HG02642 (cell line): ENCODE results near the gene GPR25.

Experiments used
- ATAC-seq: cut with Tn5 transposase; IDR thresholded peaks from one replicate; pipeline ENCODE4 v1.9.1; 2021; ENCODE audit warnings: mild to moderate bottlenecking; ENCODE audit not compliant: unreplicated experiment, poor library complexity

Gene GPR25

DNA sequence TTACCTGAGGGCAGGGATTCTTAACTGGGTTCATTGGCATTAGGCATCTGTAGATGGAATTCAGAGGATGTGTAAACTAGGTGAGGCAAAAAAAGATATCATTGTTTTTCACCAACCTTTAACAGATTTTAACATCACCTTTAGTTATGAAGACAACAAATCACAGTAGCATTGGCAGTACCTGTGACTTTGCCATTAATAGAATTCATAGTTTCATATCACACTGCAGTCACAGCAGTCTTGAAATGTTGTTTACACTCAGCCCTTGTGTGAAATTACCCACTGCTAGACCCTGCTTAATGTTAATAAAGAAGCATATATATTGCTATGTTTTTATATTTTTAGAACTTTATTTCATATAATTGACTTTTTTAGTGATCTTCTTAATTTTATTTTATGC is 20.2 kb downstream of the GPR25 start:
- no peak for ATAC-seq

DNA sequence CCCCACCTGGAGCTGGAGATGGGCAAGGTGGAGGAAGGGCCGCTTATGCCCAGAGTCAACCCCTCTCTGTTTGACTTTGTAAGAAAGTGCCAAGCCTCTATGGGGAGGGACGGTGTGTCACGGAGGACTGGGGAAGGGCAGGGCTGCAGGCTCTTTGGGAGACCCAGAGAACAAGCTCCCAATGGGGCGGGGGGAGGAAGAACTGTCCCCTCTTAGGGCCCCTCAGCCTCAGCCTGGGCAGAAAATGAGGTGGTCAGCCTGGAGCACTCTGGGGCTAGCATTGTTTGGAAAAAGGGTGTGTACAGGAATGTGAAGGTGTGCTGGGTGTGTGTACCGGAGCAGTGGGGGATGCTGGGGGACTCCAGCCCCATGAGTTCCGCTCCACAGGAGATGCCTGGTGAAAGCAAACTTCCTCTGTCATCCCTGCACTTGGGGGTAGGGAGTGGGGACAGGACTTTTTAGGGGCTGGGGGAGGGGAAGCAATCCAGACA is 20.7 kb downstream of the GPR25 start:
- ATAC-seq, result no peak

DNA sequence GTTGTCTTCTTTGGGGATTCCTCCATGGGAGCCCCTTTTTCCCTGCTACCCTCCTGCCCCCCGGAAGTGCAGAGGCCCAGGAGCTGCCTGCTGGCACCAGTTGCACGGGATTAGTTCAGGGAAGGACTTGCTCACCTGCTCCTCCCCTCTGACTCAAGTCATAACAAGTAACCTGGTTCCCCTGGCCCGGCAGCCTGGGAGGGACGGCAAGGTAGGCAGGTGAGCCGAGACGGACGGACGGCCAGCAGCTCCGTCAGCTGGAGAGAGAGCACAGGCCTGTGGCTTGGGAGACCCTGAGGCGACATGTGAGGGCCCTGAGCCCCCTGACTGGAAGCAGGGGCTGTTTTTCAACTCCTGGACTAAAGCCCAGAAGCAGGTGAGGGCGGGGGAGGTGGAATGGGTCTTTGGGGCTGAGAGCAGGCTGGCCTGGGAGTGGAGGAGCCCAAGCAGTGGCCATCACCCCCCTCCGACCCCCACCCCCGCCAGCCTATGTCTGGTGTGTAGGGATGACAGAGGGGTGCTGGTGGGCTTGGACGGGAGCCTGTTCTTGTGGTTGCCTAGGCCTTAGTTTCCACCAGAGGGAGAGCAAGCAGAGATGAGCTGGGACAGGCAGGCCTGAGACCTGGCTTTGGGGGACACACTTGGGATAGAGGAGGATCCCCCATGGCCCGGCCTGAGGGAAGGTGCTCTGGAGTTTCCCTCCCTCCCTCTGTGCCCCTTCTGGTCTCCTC is 22.1 kb downstream of the GPR25 start, which contains the start of gene INAVA:
Gene INAVA (plus strand): TSS at position 189 of the 731 bp plus-strand sequence. CDS start 3,501 bp downstream, outside the sequence.
- ATAC-seq, result no peak

DNA sequence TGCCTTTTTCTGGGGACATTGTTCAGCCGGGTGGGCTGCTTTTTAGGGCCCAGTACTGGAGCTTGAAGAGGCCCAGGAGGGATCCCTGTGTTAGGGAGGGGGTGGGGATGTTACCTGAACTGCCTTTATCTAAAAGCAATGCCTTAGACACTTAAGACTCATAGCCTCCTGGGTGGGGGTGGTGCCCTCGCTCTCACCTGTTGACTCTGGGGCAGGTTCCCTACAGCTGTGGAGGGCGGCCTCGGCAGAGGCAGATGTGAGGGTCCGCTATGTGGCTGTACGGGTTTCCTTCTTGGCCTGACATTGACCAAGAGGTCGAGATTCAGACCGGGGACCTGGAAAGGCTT is 22.6 kb downstream of the GPR25 start:
- ATAC-seq, result no peak

DNA sequence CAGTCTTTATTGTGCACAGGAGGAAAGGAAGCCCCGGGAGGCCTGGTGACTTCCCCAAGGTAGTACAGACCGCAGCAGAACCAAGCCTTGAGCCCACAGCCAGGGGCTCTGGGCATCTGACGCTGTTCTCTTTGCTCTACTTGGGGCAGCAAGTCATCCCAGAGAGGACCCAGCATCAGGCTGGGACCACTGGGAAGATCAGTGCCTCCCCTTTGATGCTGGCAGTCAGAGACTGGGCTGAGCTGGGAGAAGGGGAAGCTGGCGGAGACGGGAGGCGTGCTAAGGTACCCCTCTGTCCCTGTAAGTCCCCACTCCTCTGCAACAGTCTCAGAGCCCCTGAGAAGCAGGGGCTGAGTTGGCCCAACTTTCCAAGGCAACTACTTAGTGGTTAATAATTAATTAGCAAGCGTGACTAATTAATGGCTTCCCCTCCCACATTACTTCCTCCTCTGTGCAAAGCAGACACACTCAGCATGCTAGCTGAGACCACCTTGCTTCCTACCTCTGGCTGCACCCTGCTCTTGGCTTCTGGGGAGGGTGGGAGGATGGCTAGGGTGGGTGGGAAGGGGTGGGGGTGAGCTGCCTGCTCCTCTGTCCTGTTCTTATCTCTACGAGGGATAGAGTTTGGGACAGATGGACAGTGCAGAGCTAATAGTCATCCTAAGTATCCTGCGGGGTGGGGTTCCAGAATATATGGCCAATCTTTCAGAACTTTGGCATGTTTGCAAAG is 23.2 kb downstream of the GPR25 start:
- peak; percentile 43 for ATAC-seq

DNA sequence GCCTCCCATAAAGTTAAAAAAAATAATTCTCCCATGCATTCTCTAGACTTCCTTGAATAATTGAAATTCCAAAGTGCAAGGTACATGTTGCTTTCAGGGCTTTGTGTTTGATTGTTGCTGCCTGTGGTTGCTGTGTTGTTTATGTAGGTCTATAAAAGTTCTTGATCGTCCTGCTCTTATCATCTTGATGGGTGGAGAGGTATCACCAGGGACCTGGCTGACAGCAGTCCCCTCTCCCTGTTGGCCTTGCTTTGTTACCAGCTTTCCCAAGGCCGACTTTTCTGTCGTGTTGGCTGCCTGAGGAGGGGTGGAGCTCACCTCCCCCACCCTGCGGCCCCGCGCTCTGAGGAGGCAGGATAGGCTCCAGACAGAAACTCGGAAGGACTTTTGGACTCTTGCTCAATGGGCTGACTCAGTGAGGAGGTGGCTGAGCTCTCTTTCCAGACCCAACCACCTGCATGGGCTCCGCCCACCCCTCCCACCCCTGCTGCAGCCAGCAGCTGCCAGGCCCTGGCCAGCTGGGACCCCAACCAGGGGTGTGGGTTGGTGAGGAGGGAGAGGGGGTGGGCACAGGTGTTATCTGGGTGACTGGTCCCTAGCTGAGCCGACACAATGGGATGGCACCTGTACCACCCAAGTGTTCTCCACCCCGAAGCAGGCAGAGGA is 23.9 kb downstream of the GPR25 start:
- ATAC-seq, result no peak

DNA sequence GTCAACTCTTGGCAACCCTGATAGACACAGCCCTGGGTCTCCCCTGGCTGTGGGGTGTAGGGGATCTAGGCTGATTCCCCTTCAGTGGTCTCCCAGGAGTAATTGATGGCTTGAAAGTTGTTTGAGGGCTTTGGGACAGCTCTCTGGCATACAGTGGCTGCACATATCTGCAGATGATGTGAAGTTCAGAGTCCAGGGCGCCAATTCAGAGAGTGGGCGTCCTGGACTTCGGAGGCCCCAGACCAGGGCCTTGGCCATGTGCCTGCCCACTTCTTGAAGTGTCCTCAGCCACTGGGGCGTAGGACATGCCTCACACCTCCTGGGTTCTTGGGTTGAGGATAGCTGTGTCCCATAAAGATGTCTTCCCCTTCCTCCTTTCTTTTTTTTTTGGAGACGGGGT is 24.5 kb downstream of the GPR25 start:
- no peak for ATAC-seq

DNA sequence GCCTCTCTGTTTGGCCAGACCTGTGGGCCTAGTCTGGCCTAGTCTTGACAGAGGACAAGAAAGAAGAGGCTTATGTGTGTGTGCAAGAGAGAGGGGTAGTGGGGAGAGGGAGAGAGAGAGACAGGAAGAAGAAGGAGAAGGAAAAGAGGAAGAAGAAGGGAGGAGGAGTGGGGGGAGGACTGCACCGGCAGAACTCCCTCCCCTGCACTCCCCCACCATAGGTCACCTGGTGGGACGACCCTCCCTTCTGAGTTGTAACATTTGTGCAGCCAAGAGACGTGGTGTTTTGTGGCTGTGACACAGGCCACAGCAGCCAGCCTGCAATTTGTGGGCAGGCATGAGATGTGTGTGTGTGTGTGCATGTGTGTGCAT is 26.2 kb downstream of the GPR25 start:
- no peak for ATAC-seq

DNA sequence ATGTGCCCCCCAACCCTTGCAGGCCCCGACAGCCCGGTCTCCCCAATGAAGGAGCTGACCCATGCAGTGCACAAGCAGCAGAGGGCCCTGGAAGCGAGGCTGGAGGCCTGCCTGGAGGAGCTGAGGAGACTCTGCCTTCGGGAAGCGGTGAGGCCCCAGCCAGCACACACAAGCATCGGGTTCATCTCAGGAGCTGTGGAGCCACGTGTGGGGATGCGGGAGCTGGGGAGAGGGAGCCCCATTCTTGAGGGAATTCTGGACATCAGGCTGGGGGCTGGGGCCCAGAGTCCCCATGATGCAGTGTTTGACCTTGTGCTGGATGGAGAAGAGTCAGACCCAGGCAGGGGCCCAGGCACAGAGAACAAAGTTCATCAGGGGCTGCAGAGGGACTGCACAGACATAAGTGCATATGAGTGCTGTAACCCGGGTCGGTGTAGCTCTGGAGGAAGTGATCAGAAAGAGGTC is 26.7 kb downstream of the GPR25 start:
- ATAC-seq, result no peak

DNA sequence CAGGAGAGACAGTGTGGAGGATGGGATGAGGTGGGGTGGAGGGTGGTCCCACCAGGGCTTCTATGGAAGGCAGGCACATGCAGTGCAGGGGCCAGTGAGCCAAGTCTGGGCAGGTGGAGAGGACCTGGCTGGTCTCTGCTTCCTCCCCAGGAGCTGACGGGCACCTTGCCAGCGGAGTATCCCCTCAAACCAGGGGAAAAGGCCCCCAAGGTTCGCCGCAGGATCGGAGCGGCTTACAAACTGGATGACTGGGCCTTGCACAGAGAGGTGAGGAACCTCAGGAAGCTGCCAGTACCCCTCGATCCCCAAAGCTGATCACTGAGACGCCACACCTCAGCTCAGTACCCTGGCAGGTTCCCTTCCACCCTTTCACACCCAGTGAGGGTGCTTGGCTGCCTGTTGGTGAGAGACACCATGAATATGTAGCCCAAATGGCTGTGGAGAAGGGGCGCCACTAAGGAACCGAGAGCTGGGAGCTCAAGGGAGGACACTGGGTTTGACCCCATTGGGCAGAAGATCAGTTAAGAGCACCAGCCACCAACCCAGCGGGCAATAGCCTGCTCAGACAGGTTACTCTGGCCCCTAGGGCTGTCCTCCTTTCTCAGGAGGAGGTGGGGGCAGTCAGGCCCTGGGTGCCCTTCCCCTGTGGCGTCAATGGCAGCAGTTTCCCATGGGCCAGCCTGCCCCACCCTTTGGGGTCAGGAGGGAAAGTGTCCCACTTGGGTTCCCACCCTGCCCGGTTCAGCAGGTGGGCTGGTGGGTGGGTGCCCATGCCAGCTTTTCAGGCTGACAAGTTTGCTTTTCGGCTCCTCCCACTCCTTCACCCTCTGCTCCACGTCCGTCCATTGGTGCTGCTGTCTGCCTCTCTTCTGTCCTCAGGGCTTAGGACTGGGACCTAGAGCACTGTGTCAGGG is 27.4 kb downstream of the GPR25 start:
- ATAC-seq, result no peak

DNA sequence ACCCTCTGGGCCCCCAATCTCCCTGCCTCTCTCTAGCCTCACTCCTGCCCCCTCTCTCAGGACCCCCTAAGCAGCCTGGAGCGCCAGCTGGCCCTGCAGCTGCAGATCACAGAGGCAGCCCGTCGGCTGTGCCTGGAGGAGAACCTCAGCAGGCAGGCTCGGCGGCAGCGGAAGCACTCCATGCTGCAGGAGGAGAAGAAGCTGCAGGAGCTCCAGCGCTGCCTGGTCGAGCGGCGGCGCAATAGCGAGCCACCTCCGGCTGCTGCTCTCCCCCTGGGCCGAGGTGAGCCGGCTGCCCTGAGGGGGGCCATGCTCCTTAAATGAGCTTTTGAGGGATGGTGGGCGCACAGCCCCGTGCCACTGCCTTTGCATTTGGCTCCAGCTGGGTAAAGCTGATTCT is 28.1 kb downstream of the GPR25 start:
- ATAC-seq, result no peak

DNA sequence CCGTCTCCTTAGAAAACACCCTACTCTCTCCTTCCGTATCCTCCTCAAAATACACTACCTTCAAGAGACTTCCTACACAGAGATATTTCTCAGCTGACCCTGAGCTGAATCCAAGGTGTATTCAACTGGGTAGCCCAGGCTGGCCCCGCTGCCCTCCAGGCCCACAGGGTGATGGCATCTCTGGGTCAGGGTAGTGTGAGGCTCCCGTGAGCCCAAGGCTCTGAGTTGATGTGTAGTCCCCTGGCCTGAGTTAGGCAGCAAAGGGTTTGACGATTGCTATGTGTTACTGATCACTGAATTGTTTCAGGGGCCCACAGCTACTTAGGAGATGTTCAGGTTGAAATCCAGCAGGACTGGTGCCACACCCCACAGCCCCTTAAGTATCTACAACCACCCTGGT is 28.6 kb downstream of the GPR25 start:
- ATAC-seq, result no peak

DNA sequence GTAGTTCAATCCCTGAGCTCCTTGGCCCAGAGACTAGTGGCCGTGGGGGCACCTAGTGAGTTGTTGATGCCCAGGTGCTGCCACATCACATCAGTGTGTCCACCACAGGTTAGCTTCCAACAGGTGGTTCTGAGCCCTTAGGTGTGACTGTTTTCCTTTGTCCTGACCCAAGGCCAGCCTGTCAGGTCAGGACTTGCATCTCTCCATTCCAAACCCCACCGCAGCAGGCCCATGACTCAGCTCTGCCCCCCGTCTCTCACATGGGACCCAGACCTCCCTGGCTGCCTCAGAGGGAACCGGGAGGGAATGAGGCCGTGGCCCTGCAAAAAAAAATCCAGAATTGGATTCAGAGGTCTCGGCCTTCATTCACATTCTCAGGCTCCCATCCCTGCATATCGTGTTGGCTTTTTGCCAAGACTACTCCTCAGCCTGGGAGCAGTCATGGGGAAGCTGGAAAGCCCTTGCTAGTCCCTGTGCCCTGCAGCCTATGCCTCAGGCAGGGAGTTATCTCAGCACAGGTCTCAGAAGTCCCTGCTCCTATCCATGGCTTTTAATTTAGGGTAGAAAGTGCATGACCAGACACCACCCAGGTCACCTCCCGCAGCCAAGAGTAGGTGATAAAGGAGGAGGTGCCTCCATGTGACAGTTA is 29.1 kb downstream of the GPR25 start:
- no peak for ATAC-seq

DNA sequence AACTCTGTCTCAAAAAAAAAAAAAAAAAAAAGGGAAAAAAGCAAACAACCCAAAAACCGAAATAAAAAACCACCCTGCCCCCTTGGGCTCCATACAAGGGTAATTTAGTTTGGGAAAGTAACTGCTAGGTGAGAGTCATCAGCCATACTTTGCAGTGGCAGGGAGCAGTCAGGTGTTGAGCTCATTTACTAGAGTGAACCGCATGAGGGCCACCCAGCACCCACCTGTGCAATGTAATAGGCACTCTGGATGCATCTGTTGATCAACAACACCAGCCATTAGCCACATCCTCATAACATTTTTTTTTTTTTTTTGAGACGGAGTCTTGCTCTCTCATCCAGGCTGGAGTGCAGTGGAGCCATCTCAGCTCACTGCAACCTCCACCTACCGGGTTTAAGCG is 31.0 kb downstream of the GPR25 start:
- ATAC-seq, result no peak

DNA sequence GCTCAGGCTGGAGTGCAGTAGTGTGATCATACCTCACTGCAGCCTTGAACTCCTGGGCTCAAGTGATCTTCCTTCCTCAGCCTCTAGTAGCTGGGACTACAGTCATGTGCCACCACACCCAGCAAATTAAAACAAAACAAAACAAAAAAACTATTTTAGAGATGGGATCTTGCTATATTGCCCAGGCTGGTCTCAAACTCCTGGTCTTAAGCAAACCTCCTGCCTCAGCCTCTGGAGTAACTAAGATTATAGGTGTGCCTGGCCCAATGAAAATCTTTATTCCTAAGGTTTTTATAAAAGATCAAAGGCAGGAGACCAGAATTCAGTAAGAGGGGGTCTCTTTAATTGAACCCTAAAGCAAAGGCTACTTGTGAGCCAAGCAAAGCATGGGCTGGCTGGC is 32.0 kb downstream of the GPR25 start:
- no peak for ATAC-seq

DNA sequence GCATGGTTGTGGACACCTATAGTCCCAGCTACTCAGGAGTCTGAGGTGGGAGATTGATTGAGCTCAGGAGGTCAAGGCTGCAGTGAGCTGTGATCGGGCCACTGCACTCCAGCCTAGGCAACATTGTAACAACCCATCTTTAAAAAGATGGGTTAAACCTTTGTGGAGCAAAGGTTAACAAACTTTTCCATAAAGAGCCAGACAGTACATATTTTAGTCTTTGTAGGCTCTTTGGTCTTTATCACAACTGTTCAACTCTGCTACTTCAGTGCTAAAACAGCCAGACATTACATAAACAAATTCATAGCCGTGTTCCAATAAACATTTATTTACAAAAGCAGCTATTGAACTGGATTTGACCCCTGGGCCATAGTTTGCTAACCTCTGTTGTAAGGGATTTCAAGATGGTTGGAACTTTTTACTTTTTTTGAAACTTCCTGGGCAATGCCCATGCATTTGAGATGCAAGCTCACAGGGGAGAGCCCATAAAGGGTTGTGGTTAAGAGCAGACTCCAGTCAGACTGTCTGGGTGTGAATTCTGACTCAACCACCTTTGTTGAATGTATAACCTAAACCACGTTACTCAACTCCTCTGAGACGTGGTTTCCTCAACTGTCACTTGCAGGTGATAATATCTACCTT is 32.8 kb downstream of the GPR25 start:
- peak; percentile 38 for ATAC-seq

DNA sequence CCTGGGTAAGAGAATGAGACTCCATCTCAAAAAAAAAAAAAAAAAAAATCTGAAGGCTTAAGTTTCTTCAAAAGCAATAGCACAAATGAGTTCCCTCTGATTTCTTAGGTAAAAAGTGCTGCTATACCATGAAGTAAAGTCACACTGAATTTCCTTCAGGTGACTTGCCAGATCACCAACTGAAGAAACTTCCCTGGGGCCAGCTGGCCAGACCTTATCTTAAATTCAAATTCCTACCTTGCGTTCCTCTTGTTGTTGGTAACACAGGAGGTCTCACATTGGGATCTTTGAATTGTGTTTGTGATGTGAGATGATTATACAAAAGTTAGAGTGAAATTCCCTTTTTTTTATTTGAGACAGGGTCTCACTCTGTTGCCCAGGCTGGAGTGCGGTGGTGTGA is 33.7 kb downstream of the GPR25 start:
- ATAC-seq, result no peak

DNA sequence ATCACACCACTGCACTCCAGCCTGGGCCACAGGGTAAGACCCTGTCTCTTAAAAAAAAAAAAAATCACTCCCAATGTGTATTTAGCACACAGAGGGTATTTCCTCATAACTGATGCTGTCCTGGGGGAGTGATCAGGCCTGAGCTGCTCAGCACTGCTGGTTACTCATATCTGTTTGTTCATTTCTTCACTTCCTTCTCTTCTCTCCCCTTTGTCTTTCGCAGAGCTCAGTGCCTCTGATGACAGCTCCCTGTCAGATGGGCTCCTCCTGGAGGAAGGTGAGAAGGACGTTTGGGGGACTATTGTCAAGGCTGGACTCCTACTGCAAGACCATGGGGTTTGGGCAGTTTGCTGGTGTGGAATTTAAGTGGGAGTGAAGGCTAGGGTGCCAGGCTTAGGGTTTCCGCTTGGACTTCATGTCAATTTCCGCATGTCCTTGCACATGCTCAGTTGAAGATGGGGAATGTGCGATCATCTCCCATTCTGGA is 34.9 kb downstream of the GPR25 start:
- peak; percentile 70 for ATAC-seq

DNA sequence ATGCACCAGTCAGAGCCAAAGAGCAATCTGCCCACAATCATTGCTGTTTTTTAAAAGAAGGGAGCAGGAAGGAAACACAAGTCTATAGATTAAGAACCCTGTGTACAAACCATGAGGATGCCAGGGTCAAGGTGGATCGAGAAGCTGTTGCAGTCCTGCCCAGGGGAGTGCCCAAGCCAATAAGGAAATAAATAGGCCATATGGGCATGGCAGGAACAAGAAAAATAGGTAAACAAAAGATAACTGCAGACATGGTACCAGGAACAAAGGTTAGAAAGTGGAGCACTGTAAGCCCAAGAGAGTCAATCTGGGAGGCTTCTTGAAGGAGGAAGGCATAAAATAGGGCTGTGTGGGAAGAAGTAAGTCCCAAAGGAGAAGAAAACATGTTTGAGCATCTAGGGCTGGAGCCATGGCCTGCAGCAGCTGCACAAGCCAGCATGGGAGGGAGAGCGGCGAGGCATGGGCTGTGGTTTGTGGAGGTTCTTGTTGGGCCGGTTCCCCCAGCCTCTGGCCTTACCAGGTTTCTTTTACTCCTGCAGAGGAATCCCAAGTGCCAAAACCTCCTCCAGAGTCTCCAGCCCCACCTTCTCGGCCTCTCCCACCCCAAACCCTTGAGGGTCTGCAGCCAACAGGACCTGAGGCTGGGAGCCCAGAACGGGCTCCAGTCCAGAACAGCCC is 35.5 kb downstream of the GPR25 start:
- no peak for ATAC-seq
